ENCODE data around the gene RXRG. TPM values are rescaled to one million over a fixed set of nuclear protein-coding genes. Genes with fewer than 3 reads are reported as not detected.

Gene RXRG
- total and polyA plus RNA-seq, 2 donors (not counting 3 experiments of a cell fraction or from before 2014, with no cell fraction given): not detected

GRCh38 chr1:165451691-165452090, 6.8 kb upstream of the RXRG start:
- Histone ChIP-seq H3K4me2 (ENCODE audit: insufficient read depth, low read length) (no peak overlapping the region), H3K79me2 (ENCODE audit: control insufficient read depth, insufficient read depth, low read length) (no peaks in the 10 kb centered on the region), H3K36me3 (ENCODE audit: control insufficient read depth in 2 of 2, extremely low read depth in 1 of 2, insufficient read depth in 2 of 2, low read length in 2 of 2) (no peaks in the 10 kb centered on the region), H3K27ac (ENCODE audit: insufficient read depth, low read depth, low read length) (no peak overlapping the region), H3K4me3 (replicated peaks in 1 of 3; ENCODE audit: insufficient read depth in 1 of 3, low read depth in 1 of 3, low read length in 3 of 3) (no peak overlapping the region), H3K9me1 (replicated peaks; ENCODE audit: control insufficient read depth, extremely low read depth, insufficient read depth, low read length) (no peaks in the 10 kb centered on the region), H3K9me3 (replicated peaks; ENCODE audit: control insufficient read depth, insufficient read depth, low read length) (no peaks in the 10 kb centered on the region), H3K27me3 (ENCODE audit: control insufficient read depth in 2 of 2, insufficient read depth in 2 of 2, low read length in 2 of 2) (peaks cover under 1 to 4% of the 10 kb centered on the region in 2 experiments), H4K20me1 (replicated peaks; ENCODE audit: control insufficient read depth, extremely low read depth, insufficient read depth, low read length) (no peaks in the 10 kb centered on the region), H3K9ac (replicated peaks; ENCODE audit: extremely low read depth, insufficient read depth, low read length) (no peak overlapping the region), H3K4me1 (ENCODE audit: control insufficient read depth, extremely low read depth, insufficient read depth, low read length) (no peaks in the 10 kb centered on the region), H2AFZ (ENCODE audit: low read depth, low read length) (no peak overlapping the region)
- dilution Hi-C loops (cut with MboI; ENCODE audit: extremely low pct_ligation_motif_present, low sequenced_read_pairs): no loop called here
- DNase-seq (ENCODE audit: low read depth, low spot score) (no peak), FAIRE-seq (no peak)
- TF ChIP-seq, protein P1, sequence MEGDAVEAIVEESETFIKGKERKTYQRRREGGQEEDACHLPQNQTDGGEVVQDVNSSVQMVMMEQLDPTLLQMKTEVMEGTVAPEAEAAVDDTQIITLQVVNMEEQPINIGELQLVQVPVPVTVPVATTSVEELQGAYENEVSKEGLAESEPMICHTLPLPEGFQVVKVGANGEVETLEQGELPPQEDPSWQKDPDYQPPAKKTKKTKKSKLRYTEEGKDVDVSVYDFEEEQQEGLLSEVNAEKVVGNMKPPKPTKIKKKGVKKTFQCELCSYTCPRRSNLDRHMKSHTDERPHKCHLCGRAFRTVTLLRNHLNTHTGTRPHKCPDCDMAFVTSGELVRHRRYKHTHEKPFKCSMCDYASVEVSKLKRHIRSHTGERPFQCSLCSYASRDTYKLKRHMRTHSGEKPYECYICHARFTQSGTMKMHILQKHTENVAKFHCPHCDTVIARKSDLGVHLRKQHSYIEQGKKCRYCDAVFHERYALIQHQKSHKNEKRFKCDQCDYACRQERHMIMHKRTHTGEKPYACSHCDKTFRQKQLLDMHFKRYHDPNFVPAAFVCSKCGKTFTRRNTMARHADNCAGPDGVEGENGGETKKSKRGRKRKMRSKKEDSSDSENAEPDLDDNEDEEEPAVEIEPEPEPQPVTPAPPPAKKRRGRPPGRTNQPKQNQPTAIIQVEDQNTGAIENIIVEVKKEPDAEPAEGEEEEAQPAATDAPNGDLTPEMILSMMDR (IDR thresholded peaks at IDR 0.05; ENCODE audit: extremely low read depth in 1 of 2, insufficient read depth in 1 of 2, low read depth in 1 of 2, low read length in 2 of 2): no peak
- TF ChIP-seq JUN (IDR thresholded peaks at IDR 0.05; ENCODE audit: borderline replicate concordance, insufficient read depth, insufficient read length, low read depth) (no peak), MAX (IDR thresholded peaks at IDR 0.05; ENCODE audit: insufficient read depth, insufficient read length) (no peak), GATA2 (IDR thresholded peaks at IDR 0.05; ENCODE audit: insufficient read depth, insufficient read length, low read depth, low read length) (no peak), FOS (IDR thresholded peaks at IDR 0.05; ENCODE audit: borderline replicate concordance, insufficient read depth, low read length) (no peak), MYC (IDR thresholded peaks at IDR 0.05; ENCODE audit: low read depth, low read length) (no peak)
- no TSS peak for BruUV-seq (replicated peaks)
- CTCF ChIA-PET: no interaction called here
- intact Hi-C loops (cut with micrococcal nuclease): no loop called here
- POLR2A ChIA-PET: no interaction called here

Data from endothelial cell of umbilical vein (primary cell).